Naive thymus-derived CD4-positive, alpha-beta T cell (primary cell): ENCODE data around the gene INO80D. TPM values are rescaled to one million over a fixed set of nuclear protein-coding genes. Genes with fewer than 3 reads are reported as not detected.
"Not testable (repeated sequence)": the region's sequence is repeated elsewhere in the genome, so short reads cannot be mapped to it uniquely, and the experiment has no call there.

ENCODE experiments used
- ATAC-seq: fragments of 150-1000 bp; cut with Tn5 transposase; 2 replicates; pipeline ENCODE4 v1.10.0; 2021; ENCODE audit warnings: mild to moderate bottlenecking, moderate library complexity
- CTCF ChIA-PET: fragments of 350-600 bp; sonication (Branson Sonifier 250); formaldehyde crosslinking; loops from one replicate; lab custom pipeline; 2021; ENCODE audit warnings: antibody characterized with exemption; lab: Charles Lee
- POLR2A ChIA-PET: fragments of 350-600 bp; sonication (Branson Sonifier 250); formaldehyde crosslinking; loops from one replicate; lab custom pipeline; 2021; ENCODE audit warnings: antibody characterized with exemption, inconsistent platforms; lab: Charles Lee
- DNase-seq, 9 donors: peaks; one replicate each; pipeline versions ENCODE4 v3.0.0 to v3.0.0-alpha.2; 2020 to 2022; ENCODE audit warnings: mixed read lengths in 1 of 9
- H3K27ac ChIP-seq: one replicate; pipeline ENCODE4 v1.7.0; 2013; ENCODE audit warnings: mild to moderate bottlenecking, low read depth, low read length, moderate library complexity
- H3K27me3 ChIP-seq, 2 donors: one replicate each; pipeline ENCODE4 v1.7.0; 2013; ENCODE audit warnings: low read length in 2 of 2, mild to moderate bottlenecking in 2 of 2, moderate library complexity in 2 of 2; ENCODE audit not compliant: control insufficient read depth in 2 of 2, insufficient read depth in 2 of 2
- H3K36me3 ChIP-seq, 3 experiments: 1 replicate in 2 of 3; 2 replicates in 1 of 3; pipeline ENCODE4 v1.7.0; 2013; ENCODE audit warnings: low read length in 3 of 3, mild to moderate bottlenecking in 3 of 3, moderate library complexity in 1 of 3; ENCODE audit not compliant: insufficient read depth in 3 of 3, control insufficient read depth in 2 of 3
- H3K4me1 ChIP-seq, 2 donors: one replicate each; pipeline ENCODE4 v1.7.0; 2013; ENCODE audit warnings: low read length in 2 of 2, mild to moderate bottlenecking in 2 of 2, moderate library complexity in 1 of 2; ENCODE audit not compliant: control insufficient read depth in 2 of 2, insufficient read depth in 2 of 2
- H3K4me3 ChIP-seq: 2 replicates; pipeline ENCODE4 v1.7.0; 2013; ENCODE audit warnings: mild to moderate bottlenecking, low read length
- H3K9me3 ChIP-seq, 3 experiments: 1 replicate in 2 of 3; 2 replicates in 1 of 3; pipeline ENCODE4 v1.7.0; 2013; ENCODE audit warnings: low read length in 3 of 3; ENCODE audit not compliant: control insufficient read depth in 2 of 3
- H3K27ac Mint-ChIP-seq, 9 donors: one replicate each; pipeline ENCODE4 v1.8.0; 2020 to 2022; ENCODE audit warnings: mixed read lengths in 9 of 9, mild to moderate bottlenecking in 8 of 9, moderate library complexity in 5 of 9, inconsistent platforms in 2 of 9
- H3K27me3 Mint-ChIP-seq, 5 donors: one replicate each; pipeline ENCODE4 v1.8.0; 2021 to 2022; ENCODE audit warnings: mixed read lengths in 5 of 5, mild to moderate bottlenecking in 1 of 5
- H3K36me3 Mint-ChIP-seq, 5 donors: one replicate each; pipeline ENCODE4 v1.8.0; 2020 to 2022; ENCODE audit warnings: mixed read lengths in 5 of 5, mild to moderate bottlenecking in 3 of 5, inconsistent platforms in 1 of 5
- H3K4me1 Mint-ChIP-seq, 7 donors: one replicate each; pipeline ENCODE4 v1.8.0; 2020 to 2022; ENCODE audit warnings: mixed read lengths in 7 of 7, mild to moderate bottlenecking in 3 of 7, inconsistent platforms in 1 of 7
- H3K4me3 Mint-ChIP-seq, 10 donors: one replicate each; pipeline ENCODE4 v1.8.0; 2020 to 2022; ENCODE audit warnings: mild to moderate bottlenecking in 10 of 10, mixed read lengths in 10 of 10, moderate library complexity in 6 of 10, inconsistent platforms in 2 of 10
- H3K9me3 Mint-ChIP-seq, 11 donors: one replicate each; pipeline ENCODE4 v1.8.0; 2020 to 2022; ENCODE audit warnings: mixed read lengths in 11 of 11, mild to moderate bottlenecking in 4 of 11, inconsistent platforms in 1 of 11, moderate library complexity in 1 of 11
- intact Hi-C, 2 donors: fragments of 100-400 bp; cut with micrococcal nuclease; formaldehyde crosslinking; loops; one replicate each; pipeline ENCODE4 v1.15.1; 2023
- polyA plus RNA-seq, 2 donors: library from polyadenylated mRNA; unstranded; fragments of 300-500 nt; fragmentation: Illumina TruSeq; gene quantifications; one replicate each; pipeline ENCODE4 v1.2.3, GENCODE V29; 2021
- total RNA-seq, 6 experiments: library from RNA in 5 of 6; stranded (reverse) in 5 of 6; gene quantifications; 1 replicate in 5 of 6; 2 replicates in 1 of 6; pipeline ENCODE4 v1.2.3 and lab custom pipeline; 2021 to 2026

INO80D gene
- total and polyA plus RNA-seq, 7 experiments from 2014 or later, result 13.4 to 50.9 (median 43.1) TPM

GRCh38 chr2:206098872-206099271, 12.9 kb upstream of the INO80D start:
- ATAC-seq, result peak; percentile 16
- H3K27me3 Mint-ChIP-seq, H3K27me3 ChIP-seq, H3K9me3 ChIP-seq, H3K36me3 ChIP-seq, H3K27ac ChIP-seq, CTCF ChIA-PET, DNase-seq, H3K4me3 Mint-ChIP-seq, H3K27ac Mint-ChIP-seq, H3K4me3 ChIP-seq, intact Hi-C loops, H3K4me1 ChIP-seq, H3K9me3 Mint-ChIP-seq, H3K4me1 Mint-ChIP-seq: not testable (repeated sequence)
- H3K36me3 Mint-ChIP-seq, result peaks cover 0 to 19% (median 0%) of the 10 kb centered on the region in 5 donors
- POLR2A ChIA-PET, result interaction anchor here (0.7 kb wide), 1 partner anchor 12 kb away, joined by 3 read pairs; no protein-coding TSS in a partner anchor

GRCh38 chr2:206098471-206098870, 12.5 kb upstream of the INO80D start:
- Histone ChIP-seq H3K36me3 (no peaks in the 10 kb centered on the region), H3K9me3 (no peaks in the 10 kb centered on the region), H3K4me1 (no peaks in the 10 kb centered on the region), H3K27me3 (no peaks in the 10 kb centered on the region), H3K4me3 (no peak overlapping the region), H3K27ac (no peak overlapping the region)
- ATAC-seq (no peak), DNase-seq (no peak)
- H3K27me3 Mint-ChIP-seq, result no peaks in the 10 kb centered on the region
- peaks cover 0 to 22% (median 0%) of the 10 kb centered on the region in 5 donors for H3K36me3 Mint-ChIP-seq
- no peaks in the 10 kb centered on the region for H3K9me3 Mint-ChIP-seq
- H3K4me1 Mint-ChIP-seq, result peaks cover 0 to 1% (median 0%) of the 10 kb centered on the region in 7 donors
- ChIA-PET POLR2A (interaction anchor here (0.7 kb wide), 1 partner anchor 11 kb away, joined by 3 read pairs; no protein-coding TSS in a partner anchor), CTCF (no interaction called here)
- intact Hi-C loops, result no loop called here
- no peak overlapping the region for H3K4me3 Mint-ChIP-seq
- no peak overlapping the region for H3K27ac Mint-ChIP-seq

GRCh38 chr2:206096876-206097275, 10.9 kb upstream of the INO80D start:
- H3K27me3 Mint-ChIP-seq, result no peaks in the 10 kb centered on the region
- ChIA-PET POLR2A (interaction anchor here (0.6 to 1.5 kb wide), 3 partner anchors 11 to 50 kb away, joined by 3 to 9 read pairs (median 5); partner anchors contain the start of gene INO80D), CTCF (no interaction called here)
- Histone ChIP-seq H3K27ac (no peak overlapping the region), H3K4me1 (no peaks in the 10 kb centered on the region), H3K27me3 (no peaks in the 10 kb centered on the region), H3K9me3 (no peaks in the 10 kb centered on the region), H3K4me3 (no peak overlapping the region), H3K36me3 (no peaks in the 10 kb centered on the region)
- H3K27ac Mint-ChIP-seq, result no peak overlapping the region
- no peak overlapping the region for H3K4me3 Mint-ChIP-seq
- DNase-seq (no peak), ATAC-seq (no peak)
- H3K36me3 Mint-ChIP-seq, result peaks cover 0 to 30% (median 5%) of the 10 kb centered on the region in 5 donors
- no peaks in the 10 kb centered on the region for H3K9me3 Mint-ChIP-seq
- H3K4me1 Mint-ChIP-seq, result peaks cover 0 to 11% (median 4%) of the 10 kb centered on the region in 7 donors
- intact Hi-C loops, result no loop called here

DNA sequence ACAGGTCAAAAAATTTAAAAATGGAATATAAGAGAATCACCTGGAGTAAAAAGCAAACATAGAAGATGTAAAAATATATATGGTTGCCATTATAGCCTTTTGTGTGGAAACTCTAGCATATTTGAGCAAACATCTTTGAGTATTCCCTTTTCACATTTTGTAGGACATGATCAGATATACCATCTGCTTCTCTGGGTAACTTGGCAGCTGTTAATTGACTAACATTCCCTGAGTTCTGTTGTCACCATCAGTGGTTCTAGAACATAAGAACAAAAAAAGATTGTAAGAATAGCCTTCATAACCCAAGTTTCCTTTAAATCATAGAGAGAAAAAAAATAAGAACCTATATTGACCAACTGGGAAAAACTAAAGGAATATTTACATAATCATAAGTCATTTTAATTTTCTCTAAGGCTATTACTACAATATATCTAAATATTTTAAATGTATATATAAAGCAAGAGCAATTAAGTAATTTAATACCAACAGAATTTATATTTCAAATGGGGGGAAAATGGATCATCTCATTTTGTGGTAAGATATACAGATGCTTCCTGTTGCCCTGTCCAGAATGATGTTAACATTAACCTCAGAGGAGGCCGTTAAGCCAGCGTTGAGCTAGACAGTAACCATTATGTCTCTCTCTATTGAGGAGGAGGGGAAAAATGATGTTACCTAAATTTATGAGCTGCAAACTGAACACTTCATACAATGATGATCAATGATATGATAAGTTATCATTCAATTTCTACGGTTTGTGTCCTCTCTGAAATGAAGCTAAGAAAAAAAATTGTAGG, 9.8 kb upstream of the INO80D start:
- Histone ChIP-seq H3K4me3 (no peak overlapping the region), H3K9me3 (no peaks in the 10 kb centered on the region), H3K4me1 (no peaks in the 10 kb centered on the region), H3K27me3 (no peaks in the 10 kb centered on the region), H3K36me3 (peaks cover 0 to 3% (median 0%) of the 10 kb centered on the region in 3 experiments), H3K27ac (no peak overlapping the region)
- Mint-ChIP-seq H3K4me1 (peaks cover 0 to 11% (median 4%) of the 10 kb centered on the region in 7 donors), H3K36me3 (peaks cover 0 to 19% (median 5%) of the 10 kb centered on the region in 5 donors), H3K4me3 (no peak overlapping the region), H3K27ac (no peak overlapping the region), H3K27me3 (no peaks in the 10 kb centered on the region), H3K9me3 (no peaks in the 10 kb centered on the region)
- CTCF ChIA-PET, result interaction anchor here (0.6 kb wide), 1 partner anchor 63 kb away, joined by 3 read pairs; no protein-coding TSS in a partner anchor
- intact Hi-C loops, result no loop called here
- POLR2A ChIA-PET, result interaction anchor here (0.6 to 1.5 kb wide), 2 partner anchors 10 to 712 kb away, joined by 6 to 9 read pairs; partner anchors contain the start of gene INO80D
- DNase-seq, result no peak
- ATAC-seq, result no peak

- Histone ChIP-seq H3K36me3 (peaks cover 0 to 3% (median 0%) of the 10 kb centered on the region in 3 experiments), H3K27ac (no peak overlapping the region), H3K27me3 (no peaks in the 10 kb centered on the region), H3K4me1 (no peaks in the 10 kb centered on the region), H3K4me3 (no peak overlapping the region), H3K9me3 (no peaks in the 10 kb centered on the region)
- H3K27me3 Mint-ChIP-seq, result no peaks in the 10 kb centered on the region
- no peak overlapping the region for H3K4me3 Mint-ChIP-seq
- POLR2A ChIA-PET, result no interaction called here
- no peaks in the 10 kb centered on the region for H3K9me3 Mint-ChIP-seq
- H3K27ac Mint-ChIP-seq, result peak overlapping the region in 2 of 9 donors; percentile 28 to 48
- DNase-seq (no peak), ATAC-seq (no peak)
- CTCF ChIA-PET, result no interaction called here
- H3K4me1 Mint-ChIP-seq, result peaks cover 3 to 21% (median 13%) of the 10 kb centered on the region in 7 donors
- intact Hi-C loops, result no loop called here
- peaks cover 0 to 19% (median 3%) of the 10 kb centered on the region in 5 donors for H3K36me3 Mint-ChIP-seq
Observed at GRCh38 chr2:206092297-206092696, 6.3 kb upstream of the INO80D start.

DNA sequence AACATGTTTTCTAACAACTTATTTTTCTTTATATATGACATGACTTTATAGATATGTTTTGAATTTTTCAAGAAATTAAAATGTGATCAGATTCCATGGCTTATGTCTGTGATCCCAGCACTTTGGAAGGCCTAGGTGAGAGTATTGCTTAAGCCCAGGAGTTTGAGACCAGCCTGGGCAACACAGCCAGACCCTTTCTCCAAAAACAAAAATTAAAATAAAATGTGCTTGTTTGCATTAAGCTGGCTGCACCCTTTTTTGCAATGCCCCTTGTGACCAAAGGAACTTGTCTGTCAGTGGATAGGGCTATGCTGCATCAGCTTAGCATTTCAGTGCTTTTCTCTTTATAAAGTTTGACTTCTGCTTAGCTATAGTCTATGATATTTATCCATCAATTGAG, 2.3 kb upstream of the INO80D start:
- Mint-ChIP-seq H3K36me3 (peaks cover 0 to 9% (median 7%) of the 10 kb centered on the region in 5 donors), H3K27ac (peak overlapping the region in 6 of 9 donors; percentile 22 to 100 (median 48)), H3K4me1 (peaks cover 18 to 45% (median 35%) of the 10 kb centered on the region in 7 donors), H3K4me3 (peak overlapping the region in 6 of 10 donors; percentile 21 to 61 (median 37)), H3K27me3 (no peaks in the 10 kb centered on the region), H3K9me3 (peaks cover 0 to 3% (median 0%) of the 10 kb centered on the region in 11 donors)
- Histone ChIP-seq H3K27ac (peak overlapping the region; percentile 7), H3K27me3 (no peaks in the 10 kb centered on the region), H3K4me1 (no peaks in the 10 kb centered on the region), H3K36me3 (peaks cover 0 to 3% (median 0%) of the 10 kb centered on the region in 3 experiments), H3K4me3 (no peak overlapping the region), H3K9me3 (no peaks in the 10 kb centered on the region)
- no peak for ATAC-seq
- POLR2A ChIA-PET, result interaction anchor here (0.7 to 1.4 kb wide), 4 partner anchors 19 to 393 kb away, joined by 3 to 6 read pairs (median 4); partner anchors contain the start of genes EEF1B2 and NDUFS1
- intact Hi-C loops, result loop anchor here (5.0 to 10.0 kb wide), 10 partner anchors 34 to 1439 kb away; partner anchors contain the start of genes FASTKD2 (in 2 of the 2), KLF7 (in 2 of the 2), MDH1B (in 2 of the 2) and CREB1 (in 1 of the 2)
- CTCF ChIA-PET, result no interaction called here
- DNase-seq, result no peak
